Middle frontal gyrus (tissue), 1 donor: ENCODE results near the gene FBXW9.
"Not testable (repeated sequence)": the region's sequence is repeated elsewhere in the genome, so short reads cannot be mapped to it uniquely, and the experiment has no call there.

ENCODE experiments used
- DNase-seq: peaks from one replicate; pipeline ENCODE4 v3.0.0-alpha.2; 2015; ENCODE audit warnings: low spot score; ENCODE audit errors: extremely low spot score

The FBXW9 gene

GRCh38 chr19:12696366-12697335 lies at the start of gene FBXW9:
TSS of gene FBXW9 (minus strand) at chr19:12696631. CDS start at chr19:12696581, 50 bp downstream.
- DNase-seq = peak; percentile 92

- DNase-seq = no peak
Observed at GRCh38 chr19:12745166-12745897, 48.9 kb upstream of the FBXW9 start.

DNA sequence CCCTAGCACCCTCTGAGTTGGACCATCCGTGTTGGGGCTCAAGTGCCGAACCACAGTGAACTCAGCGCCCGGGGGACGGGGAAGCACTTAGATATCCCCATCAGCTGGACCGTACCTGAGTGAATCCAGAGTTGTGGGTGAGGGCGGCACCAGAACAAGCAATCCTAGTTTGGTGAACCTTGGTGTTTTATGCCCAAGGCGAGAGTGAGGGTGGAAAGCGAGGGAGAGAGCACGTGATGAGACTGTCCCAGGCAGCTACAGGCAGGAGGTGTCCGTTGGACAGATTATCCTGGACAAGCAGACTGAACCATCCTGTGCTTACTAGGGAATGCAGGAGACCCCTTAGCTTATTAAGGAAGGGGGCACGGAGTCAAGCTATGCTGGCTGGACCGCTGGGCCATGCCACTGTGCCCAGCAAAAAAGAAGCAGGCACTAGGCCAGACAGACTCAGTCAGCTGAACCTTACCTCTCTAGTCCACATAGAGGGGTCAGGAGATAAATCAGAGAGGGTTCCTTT lies 41.5 kb upstream of the FBXW9 start:
- no peak for DNase-seq

- DNase-seq = peak; percentile 91
Observed at GRCh38 chr19:12736995-12737834, 40.8 kb upstream of the FBXW9 start, which contains the start of gene GET3. TSS of gene GET3 (plus strand) at chr19:12737497. CDS start at chr19:12737506, 9 bp downstream.

DNA sequence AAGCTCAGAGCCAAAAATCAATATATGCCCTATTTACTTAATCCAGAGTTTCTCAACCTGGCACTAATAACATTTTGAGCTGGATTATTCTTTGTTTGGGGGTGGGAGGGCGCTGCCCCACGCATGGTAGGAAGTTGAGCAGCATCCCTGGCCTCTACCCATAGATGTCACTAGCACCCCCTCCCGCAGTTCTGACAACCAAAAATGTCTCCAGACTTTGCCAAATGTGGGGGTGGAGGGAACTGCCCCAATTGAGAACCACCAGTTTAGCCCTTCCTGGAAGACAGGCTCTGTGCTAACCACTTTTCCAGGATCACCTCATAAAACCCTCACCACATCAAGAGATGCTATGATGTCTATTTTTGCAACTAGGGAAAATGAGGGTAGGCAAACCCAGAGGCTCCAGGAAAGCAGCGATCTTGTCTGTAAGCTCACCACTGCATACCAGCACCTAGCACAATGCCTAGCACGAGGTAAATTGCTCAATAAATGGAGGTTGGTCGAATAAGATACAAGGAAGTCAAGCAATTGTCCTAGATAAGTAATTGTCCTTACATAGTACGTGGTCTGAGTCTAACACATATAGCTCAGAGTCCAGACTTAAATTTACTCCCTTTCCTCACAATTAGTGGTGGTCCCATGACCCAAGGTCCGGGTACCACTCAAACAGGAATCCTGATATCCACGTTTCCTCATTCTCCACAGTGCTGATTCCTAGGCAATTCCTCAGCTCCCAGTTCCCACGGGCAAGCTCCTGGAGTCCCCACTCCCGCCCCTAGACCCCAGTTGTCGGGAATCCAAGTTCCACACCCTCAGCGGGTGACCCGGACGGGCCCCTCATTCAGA lies 37.2 kb upstream of the FBXW9 start:
- DNase-seq = no peak

DNA sequence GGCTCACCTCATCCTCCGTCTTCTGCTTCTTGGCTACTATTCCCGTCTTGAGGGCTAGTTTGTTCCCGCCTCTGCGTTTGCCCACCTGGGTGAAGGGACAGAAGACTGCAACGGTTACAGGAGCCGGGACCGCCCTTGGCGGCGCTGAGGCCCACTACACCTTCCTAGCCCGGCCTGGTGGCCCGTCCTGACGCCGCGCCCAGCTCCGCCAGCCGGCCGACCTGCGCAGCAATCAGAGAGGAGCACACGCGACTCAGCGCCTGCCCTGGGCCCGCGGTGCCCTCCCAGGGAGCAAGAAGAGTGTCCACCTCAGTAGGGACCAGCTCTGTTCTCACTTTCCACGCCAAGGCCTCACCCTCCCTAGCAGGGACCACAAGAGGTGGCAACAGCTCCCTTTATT lies 34.9 kb upstream of the FBXW9 start:
- no peak for DNase-seq

DNA sequence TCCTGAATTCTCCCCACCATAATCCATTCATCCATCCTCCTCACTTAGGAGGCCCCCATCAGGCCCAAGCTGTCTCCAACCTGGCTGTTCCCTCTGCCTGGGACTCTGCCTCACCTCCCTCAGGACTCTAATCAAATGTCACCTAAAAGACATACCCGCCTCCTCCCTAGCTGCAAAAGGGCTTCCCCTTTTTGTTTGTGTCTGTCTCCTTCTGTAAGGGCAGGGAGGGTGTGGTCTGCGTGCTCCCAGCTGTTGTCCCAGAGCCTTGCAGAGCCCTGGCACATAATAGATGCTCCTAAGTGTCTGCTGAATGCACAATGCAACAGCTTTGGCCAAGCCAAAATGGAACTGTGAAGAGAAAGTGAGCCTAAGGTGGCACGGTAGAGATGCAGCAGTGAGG lies 33.6 kb upstream of the FBXW9 start:
- DNase-seq = no peak

DNA sequence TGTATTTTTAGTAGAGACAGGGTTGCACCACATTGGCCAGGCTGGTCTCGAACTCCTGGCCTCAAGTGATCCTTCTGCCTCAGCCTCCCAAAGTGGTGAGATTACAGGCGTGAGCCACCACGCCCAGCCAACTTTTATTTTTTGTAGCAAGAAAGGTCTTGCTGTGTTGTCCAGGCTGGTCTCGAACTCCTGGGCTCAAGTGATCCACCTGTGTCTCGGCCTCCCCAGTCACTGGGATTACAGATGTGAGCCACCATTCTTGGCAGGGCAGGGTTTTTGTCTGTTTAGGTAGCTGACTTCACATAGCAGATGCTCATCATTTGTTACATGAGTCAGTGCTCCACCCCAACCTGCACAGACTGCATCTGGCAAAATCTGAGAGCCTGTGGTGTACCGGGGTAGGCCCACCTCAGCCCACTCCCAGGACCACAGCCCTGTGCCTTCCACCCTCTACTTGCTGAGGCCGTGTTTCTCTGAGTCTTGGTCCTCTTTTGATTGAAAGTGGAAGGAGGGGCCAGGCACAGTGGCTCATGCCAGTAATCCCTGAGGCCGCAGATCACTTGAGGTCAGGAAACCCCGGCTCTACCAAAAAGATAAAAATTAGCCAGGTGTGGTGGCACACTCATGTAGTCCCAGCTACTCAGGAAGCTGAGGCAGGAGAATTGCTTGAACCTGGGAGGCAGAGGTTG lies 31.5 kb upstream of the FBXW9 start:
- no peak for DNase-seq

GRCh38 chr19:12726988-12727316 lies 30.5 kb upstream of the FBXW9 start:
- DNase-seq = no peak

GRCh38 chr19:12725612-12726011 lies 29.2 kb upstream of the FBXW9 start:
- DNase-seq = not testable (repeated sequence)

DNA sequence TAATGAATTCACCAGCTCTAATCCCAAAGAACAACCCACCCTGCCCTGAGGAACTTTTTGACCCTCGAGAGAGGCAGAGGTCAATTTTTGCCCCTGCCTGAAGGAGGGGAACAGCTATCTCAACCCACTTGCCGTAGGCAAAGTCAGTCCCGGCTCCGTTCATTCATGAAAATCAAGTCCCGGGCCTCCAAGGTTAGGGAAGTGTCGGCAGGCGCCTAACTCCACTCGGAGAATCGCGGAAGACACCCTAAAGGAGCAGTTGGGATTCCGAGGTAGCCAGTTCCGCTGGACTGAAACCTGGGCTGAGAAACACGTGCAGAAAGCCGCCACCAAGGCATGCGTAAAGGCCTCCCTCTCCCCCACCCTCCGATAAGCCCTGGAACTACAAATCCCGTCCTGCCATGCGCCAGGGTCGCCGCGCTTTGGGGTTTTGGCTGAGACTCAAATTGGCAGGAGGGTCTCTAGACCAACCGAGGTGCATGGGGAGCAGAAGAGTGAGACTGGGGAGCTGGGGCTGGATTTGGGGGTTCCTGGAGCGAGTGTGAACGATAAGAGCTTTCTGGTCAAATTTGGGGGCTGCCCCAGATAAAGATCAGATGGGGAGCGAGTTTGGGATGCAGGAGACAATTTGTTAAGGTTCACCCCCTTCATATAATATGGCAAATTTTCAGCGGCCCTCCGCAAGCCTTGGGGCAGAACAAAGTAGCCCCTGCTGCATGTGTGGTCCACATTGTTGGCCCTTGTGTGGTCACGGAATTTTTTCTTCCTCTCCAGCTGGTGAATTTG lies 27.4 kb upstream of the FBXW9 start, which contains the start of gene TNPO2:
TSS of gene TNPO2 (minus strand) at position 292 of the 786 bp plus-strand sequence. CDS start 2,955 bp downstream, outside the sequence.
- DNase-seq = no peak

DNA sequence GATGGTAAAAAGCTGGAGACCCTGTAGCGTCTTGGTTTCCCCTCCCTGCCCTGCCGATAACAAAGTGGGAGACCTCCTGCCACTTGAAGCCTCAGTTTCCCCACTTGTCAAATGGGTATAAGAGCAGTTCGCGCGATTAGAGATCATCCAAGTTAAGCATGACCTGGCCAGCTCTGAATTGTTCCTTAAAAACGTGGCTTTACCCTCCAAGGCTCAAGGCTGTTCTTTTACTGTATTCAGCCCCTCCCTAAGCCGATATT lies 26.9 kb upstream of the FBXW9 start:
- no peak for DNase-seq

DNA sequence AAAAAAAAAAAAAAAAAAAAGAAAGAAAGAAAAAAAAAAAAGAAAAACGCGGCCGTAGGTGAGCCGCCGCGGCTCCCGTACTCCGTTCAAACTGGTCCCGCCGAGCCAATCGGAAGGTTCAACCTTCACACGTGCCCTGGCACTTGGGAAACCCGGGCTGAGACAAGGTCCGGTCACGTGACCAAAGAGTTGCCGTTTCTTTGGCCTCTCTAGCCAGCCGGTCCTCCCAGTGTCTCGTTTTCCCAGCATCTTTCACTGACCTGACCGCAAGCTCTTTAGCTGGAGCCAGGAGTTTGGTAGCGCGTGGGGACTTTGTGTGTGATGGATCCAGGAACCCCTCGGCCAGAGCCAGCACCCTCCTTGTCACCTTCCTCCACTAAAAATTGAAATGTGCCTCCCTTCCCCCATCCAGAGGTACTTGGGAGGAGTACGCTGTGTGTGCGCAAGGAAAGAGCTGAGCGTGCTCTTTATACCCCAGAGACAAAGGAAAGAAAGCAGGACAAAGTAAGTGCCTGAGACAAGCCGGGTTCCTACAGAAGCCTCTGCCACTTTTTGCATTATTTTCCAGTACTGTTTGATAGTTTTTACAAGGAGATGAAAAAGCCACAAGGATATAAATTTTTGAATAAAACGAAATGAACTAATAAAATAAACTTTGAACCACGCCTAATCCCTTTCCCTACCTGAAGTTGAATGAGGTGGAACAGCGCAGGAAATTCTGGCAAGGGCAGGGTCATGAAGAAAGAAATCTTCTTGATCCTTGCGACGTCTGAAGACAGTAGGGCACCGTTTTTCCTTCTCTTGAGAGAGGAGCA lies 26.3 kb upstream of the FBXW9 start:
- peak; percentile 98 for DNase-seq

DNA sequence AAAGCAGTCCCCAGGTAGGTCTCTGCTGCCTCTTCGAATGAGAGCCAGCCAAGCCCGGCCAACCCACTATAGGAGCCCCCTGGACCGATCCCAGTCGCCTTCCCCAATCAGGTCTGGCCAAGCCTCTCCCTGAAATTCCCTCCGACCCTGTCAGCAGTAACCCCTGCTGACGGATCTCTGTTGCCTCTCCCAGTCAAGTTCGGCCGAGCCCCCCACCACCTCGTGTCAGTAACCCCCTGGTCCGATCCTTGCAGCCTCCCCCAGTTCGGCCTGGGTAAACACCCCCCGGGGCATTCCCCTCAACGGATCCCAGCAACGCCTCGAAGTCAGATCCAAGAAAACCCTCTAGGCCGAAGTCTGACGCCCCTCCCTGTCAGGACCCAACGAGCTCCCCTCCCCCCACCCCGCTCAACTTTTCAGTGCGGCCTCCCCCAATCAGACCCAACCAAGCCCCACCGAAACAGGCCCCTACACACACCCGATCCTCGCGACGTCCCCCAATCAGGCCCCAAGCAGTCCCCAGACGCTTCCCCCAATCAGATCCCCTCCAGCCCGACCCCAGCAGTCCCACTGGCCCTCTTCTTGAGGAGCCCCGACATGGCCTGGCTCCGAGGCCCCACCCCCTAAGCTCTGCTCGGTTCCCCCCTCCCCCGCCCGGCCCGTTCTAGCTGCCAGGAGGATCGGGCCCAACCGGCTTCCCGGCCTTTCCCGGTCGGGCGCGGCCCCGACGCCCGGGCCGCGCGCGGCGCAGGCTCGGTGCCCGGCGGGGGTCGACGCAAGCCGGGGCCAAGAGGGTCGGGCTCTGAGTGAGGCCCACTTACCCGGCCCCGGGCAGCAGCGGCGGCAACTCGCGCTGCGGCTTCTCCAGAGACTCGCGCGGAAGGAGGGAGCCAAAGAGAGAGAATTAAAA lies 25.5 kb upstream of the FBXW9 start:
- DNase-seq = no peak

GRCh38 chr19:12720851-12721655 lies 24.6 kb upstream of the FBXW9 start:
- DNase-seq = no peak

DNA sequence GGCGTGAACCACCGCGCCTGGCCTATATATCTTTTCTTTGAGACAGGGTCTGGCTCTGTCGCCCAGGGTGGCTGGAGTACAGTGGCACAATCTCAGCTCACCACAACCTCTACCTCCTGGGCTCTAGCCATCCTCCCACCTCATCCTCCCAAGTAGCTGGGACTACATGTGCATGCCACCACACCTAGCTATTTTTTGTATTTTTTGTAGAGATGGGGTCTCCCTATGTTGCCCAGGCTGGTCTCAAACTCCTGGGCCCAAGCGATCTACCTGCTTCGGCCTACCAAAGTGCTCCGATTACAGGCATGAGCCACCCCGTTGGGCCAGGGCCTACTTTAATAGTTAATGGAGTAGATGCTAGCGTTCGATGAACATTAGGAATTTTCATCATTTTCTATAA lies 23.9 kb upstream of the FBXW9 start:
- DNase-seq = no peak
